K562 (cell line): ENCODE data around the gene NAIF1. TPM values are rescaled to one million over a fixed set of nuclear protein-coding genes. Genes with fewer than 3 reads are reported as not detected.

ENCODE experiments used
- ATAC-seq: fragments of 200-7000 bp; cut with Tn5 transposase; 3 replicates; pipeline ENCODE4 v1.9.1; 2020; ENCODE audit warnings: moderate library complexity
- BruUV-seq: library from RNA; stranded (reverse); fragments of 400-500 nt; replicated peaks from 2 replicates; lab custom pipeline; 2021; lab: Mats Ljungman, UMichigan
- CTCF ChIA-PET: fragments of 300-600 bp; formaldehyde crosslinking; extraction: SDS; loops from one replicate; lab custom pipeline; 2021; ENCODE audit warnings: low intra/inter-chr PET ratio; lab: Yijun Ruan, JAX
- POLR2A ChIA-PET: fragments of 300-600, 350-650 bp; sonication (Branson Sonifier 250); formaldehyde crosslinking; extraction: SDS; loops from one replicate; lab custom pipeline; 2021; ENCODE audit warnings: antibody characterized with exemption, inconsistent platforms; lab: Yijun Ruan, JAX
- DNase-seq, 4 experiments: peaks; one replicate each; pipeline versions ENCODE4 v3.0.0 to v3.0.0-alpha.2; 2011 to 2018; ENCODE audit warnings: low spot score in 3 of 4, mixed read lengths in 3 of 4; ENCODE audit errors: extremely low read depth in 1 of 4
- FAIRE-seq: peaks from 2 replicates; lab custom pipeline; 2011; peaks lifted over from hg19 to GRCh38; lab: Jason Lieb, UNC
- H2AFZ ChIP-seq: 2 replicates; pipeline ENCODE4 v1.6.0; 2011; ENCODE audit warnings: low read depth, low read length, control low read depth, inconsistent platforms
- H3K27ac ChIP-seq: fragments of 200-600 bp; 3 replicates; pipeline ENCODE4 v1.8.0; 2011; ENCODE audit warnings: low read depth, mild to moderate bottlenecking, control low read depth, inconsistent platforms, low read length, moderate library complexity, mixed read lengths; ENCODE audit errors: extremely low read depth
- H3K27me3 ChIP-seq, 2 experiments: fragments of 300-600 bp in 1 of 2; 2 replicates in 1 of 2; 3 replicates in 1 of 2; pipeline versions ENCODE4 v1.6.0 to v1.8.0; 2011; ENCODE audit warnings: inconsistent platforms in 2 of 2, low read length in 2 of 2, mild to moderate bottlenecking in 1 of 2, mixed read lengths in 1 of 2, moderate library complexity in 1 of 2; ENCODE audit not compliant: control insufficient read depth in 2 of 2, insufficient read depth in 2 of 2
- H3K36me3 ChIP-seq: fragments of 300-600 bp; 3 replicates; pipeline ENCODE4 v1.8.0; 2011; ENCODE audit warnings: mild to moderate bottlenecking, low read length, inconsistent platforms; ENCODE audit not compliant: control insufficient read depth, insufficient read depth
- H3K4me1 ChIP-seq, 2 experiments: fragments of 200-600 bp in 1 of 2; replicated peaks in 1 of 2; 2 replicates in 1 of 2; 3 replicates in 1 of 2; pipeline versions ENCODE4 v1.5.1 to v1.8.0; 2011; ENCODE audit warnings: inconsistent platforms in 2 of 2, low read length in 2 of 2, mild to moderate bottlenecking in 1 of 2, mixed read lengths in 1 of 2, moderate library complexity in 1 of 2; ENCODE audit not compliant: control insufficient read depth in 2 of 2, insufficient read depth in 2 of 2
- H3K4me2 ChIP-seq: 2 replicates; pipeline ENCODE4 v1.6.1; 2011; ENCODE audit warnings: low read length, control low read depth, inconsistent platforms, mixed read lengths; ENCODE audit not compliant: insufficient read depth
- H3K4me3 ChIP-seq: fragments of 200-600 bp; sonication (generic), shearing (Covaris generic); 2 replicates; pipeline ENCODE4 v1.5.1; 2016; ENCODE audit warnings: control low read depth, inconsistent platforms
- H3K79me2 ChIP-seq: fragments of 200-600 bp; 3 replicates; pipeline ENCODE4 v1.8.0; 2011; ENCODE audit warnings: low read length, inconsistent platforms; ENCODE audit not compliant: control insufficient read depth, insufficient read depth
- H3K9ac ChIP-seq, 2 experiments: 2 replicates each; pipeline versions ENCODE4 v1.6.0 to v1.6.1; 2011; ENCODE audit warnings: low read depth in 2 of 2, low read length in 2 of 2, control low read depth in 1 of 2, inconsistent platforms in 1 of 2, mild to moderate bottlenecking in 1 of 2, mixed read lengths in 1 of 2; ENCODE audit not compliant: insufficient read depth in 1 of 2
- H3K9me1 ChIP-seq: one replicate; pipeline ENCODE4 v1.6.0; 2011; ENCODE audit warnings: inconsistent platforms, mild to moderate bottlenecking, low read length, moderate library complexity; ENCODE audit not compliant: control insufficient read depth, insufficient read depth
- H3K9me3 ChIP-seq: replicated peaks from 2 replicates; pipeline ENCODE4 v1.5.1; 2011; ENCODE audit warnings: low read depth, low read length, inconsistent platforms; ENCODE audit not compliant: control insufficient read depth, insufficient read depth
- H4K20me1 ChIP-seq: replicated peaks from 2 replicates; pipeline ENCODE4 v1.6.1; 2011; ENCODE audit warnings: low read length, inconsistent platforms, mixed read lengths; ENCODE audit not compliant: control insufficient read depth, insufficient read depth
- CBX3 ChIP-seq, 2 experiments: IDR thresholded peaks; 1 replicate in 1 of 2; 2 replicates in 1 of 2; pipeline ENCODE4 v1.6.1; 2012; ENCODE audit warnings: inconsistent platforms in 2 of 2, low read length in 2 of 2, borderline replicate concordance in 1 of 2, control low read depth in 1 of 2
- COPS2 ChIP-seq: fragments of 450-650 bp; conservative IDR thresholded peaks from 2 replicates; pipeline ENCODE4 v1.6.1; 2016; ENCODE audit warnings: mild to moderate bottlenecking, moderate library complexity
- CREBBP ChIP-seq: IDR thresholded peaks from one replicate; pipeline ENCODE4 v1.6.1; 2012; ENCODE audit warnings: low read depth, mild to moderate bottlenecking, control low read depth, inconsistent platforms, low read length
- HDGF ChIP-seq: fragments of 450-650 bp; IDR thresholded peaks from 2 replicates; pipeline ENCODE4 v1.6.1; 2016
- KAT7 ChIP-seq: sonication (generic); formaldehyde crosslinking; IDR thresholded peaks from 2 replicates; pipeline ENCODE4 v1.8.0; 2022; ENCODE audit warnings: missing genetic modification reagents, mild to moderate bottlenecking, borderline replicate concordance
- KHSRP ChIP-seq: fragments of 450-650 bp; IDR thresholded peaks from 2 replicates; pipeline ENCODE4 v1.6.1; 2017
- PHB ChIP-seq: fragments of 250-450 bp; sonication (Bioruptor Pico); IDR thresholded peaks from 2 replicates; pipeline ENCODE4 v1.5.0; 2021
- SLC30A9 ChIP-seq: fragments of 250-450 bp; sonication (Bioruptor Pico); IDR thresholded peaks from 2 replicates; pipeline ENCODE4 v1.8.0; 2022; ENCODE audit warnings: mild to moderate bottlenecking, moderate library complexity
- SMAD2 ChIP-seq: fragments of 150-350 bp; IDR thresholded peaks from 2 replicates; pipeline ENCODE4 v1.6.1; 2014; ENCODE audit warnings: low read depth, mild to moderate bottlenecking, low read length
- SOX6 ChIP-seq: fragments of 450-650 bp; IDR thresholded peaks from 2 replicates; pipeline ENCODE4 v1.6.1; 2014; ENCODE audit warnings: mild to moderate bottlenecking
- SPI1 ChIP-seq: IDR thresholded peaks from 2 replicates; pipeline ENCODE4 v1.6.1; 2011; ENCODE audit warnings: low read depth, low read length, control low read depth, borderline replicate concordance
- ZBTB11 ChIP-seq, 3 experiments: fragments of 200-800 bp in 1 of 3; fragments of 250-450 bp in 1 of 3; fragments of 450-650 bp in 1 of 3; sonication (Bioruptor Pico) in 1 of 3; sonication (Bioruptor generic) in 1 of 3; formaldehyde crosslinking in 1 of 3; IDR thresholded peaks; 2 replicates each; pipeline versions ENCODE4 v1.6.1 to v1.8.0; 2016 to 2022; ENCODE audit warnings: mild to moderate bottlenecking in 2 of 3, missing genetic modification characterization in 2 of 3, missing compliant biosample characterization in 1 of 3, moderate library complexity in 1 of 3
- ZBTB5 ChIP-seq: fragments of 450-650 bp; IDR thresholded peaks from 2 replicates; pipeline ENCODE4 v1.6.1; 2017; ENCODE audit warnings: antibody characterized with exemption
- ZFP1 ChIP-seq: fragments of 450-650 bp; formaldehyde crosslinking; IDR thresholded peaks from 2 replicates; pipeline ENCODE4 v1.4.0; 2020; ENCODE audit warnings: mild to moderate bottlenecking, mixed read lengths
- ZNF785 ChIP-seq: fragments of 250-450 bp; sonication (Bioruptor Pico); IDR thresholded peaks from 2 replicates; pipeline ENCODE4 v1.4.0; 2020; ENCODE audit warnings: mild to moderate bottlenecking
- WGBS: fragments of 100-300 bp; shearing (Covaris generic); methylation state at CpG from one replicate; pipeline ENCODE4 v1.1.6; 2016; ENCODE audit warnings: low coverage, mixed read lengths; ENCODE audit not compliant: insufficient coverage; ENCODE audit errors: missing lambda C conversion rate; 5-methylcytosine and 5-hydroxymethylcytosine counted together
- in situ Hi-C: fragments of 300-500 bp; cut with MboI; formaldehyde crosslinking; loops from 4 replicates; pipeline ENCODE4 v1.15.0; 2018; ENCODE audit warnings: inconsistent platforms, mixed read lengths
- intact Hi-C: fragments of 100-400 bp; cut with micrococcal nuclease; formaldehyde crosslinking; loops from 2 replicates; pipeline ENCODE4 v1.14.2; 2022
- polyA plus RNA-seq, 8 experiments: library from polyadenylated mRNA; depleted of rRNA in 4 of 8; stranded (reverse) in 5 of 8; unstranded in 3 of 8; fragments of >200 nt; fragmentation: Nextera tagmentation in 2 of 8; fragmentation: Illumina TruSeq in 1 of 8; extraction: Ambion mirVana in 2 of 8; extraction: Trizol in 1 of 8; gene quantifications; 2 replicates each; pipeline versions ENCODE4 v1.2.1 to v1.2.3, GENCODE V29; 2011 to 2014; ENCODE audit warnings: inconsistent platforms in 1 of 8, missing spikeins in 1 of 8
- total RNA-seq, 7 experiments: library from RNA; depleted of rRNA in 6 of 7; stranded (reverse); fragments of >200 nt in 6 of 7; fragmentation: Illumina TruSeq in 2 of 7; extraction: Trizol in 2 of 7; gene quantifications; 2 replicates each; pipeline versions ENCODE4 v1.2.1 to v1.2.3, GENCODE V29; 2011 to 2021; ENCODE audit warnings: low replicate concordance in 1 of 7

The NAIF1 gene
- total and polyA plus RNA-seq, 9 of the 15 experiments (the other 6 are each of a cell fraction or from before 2014, with no cell fraction given): 4.8 to 26.6 (median 17.2) TPM

DNA sequence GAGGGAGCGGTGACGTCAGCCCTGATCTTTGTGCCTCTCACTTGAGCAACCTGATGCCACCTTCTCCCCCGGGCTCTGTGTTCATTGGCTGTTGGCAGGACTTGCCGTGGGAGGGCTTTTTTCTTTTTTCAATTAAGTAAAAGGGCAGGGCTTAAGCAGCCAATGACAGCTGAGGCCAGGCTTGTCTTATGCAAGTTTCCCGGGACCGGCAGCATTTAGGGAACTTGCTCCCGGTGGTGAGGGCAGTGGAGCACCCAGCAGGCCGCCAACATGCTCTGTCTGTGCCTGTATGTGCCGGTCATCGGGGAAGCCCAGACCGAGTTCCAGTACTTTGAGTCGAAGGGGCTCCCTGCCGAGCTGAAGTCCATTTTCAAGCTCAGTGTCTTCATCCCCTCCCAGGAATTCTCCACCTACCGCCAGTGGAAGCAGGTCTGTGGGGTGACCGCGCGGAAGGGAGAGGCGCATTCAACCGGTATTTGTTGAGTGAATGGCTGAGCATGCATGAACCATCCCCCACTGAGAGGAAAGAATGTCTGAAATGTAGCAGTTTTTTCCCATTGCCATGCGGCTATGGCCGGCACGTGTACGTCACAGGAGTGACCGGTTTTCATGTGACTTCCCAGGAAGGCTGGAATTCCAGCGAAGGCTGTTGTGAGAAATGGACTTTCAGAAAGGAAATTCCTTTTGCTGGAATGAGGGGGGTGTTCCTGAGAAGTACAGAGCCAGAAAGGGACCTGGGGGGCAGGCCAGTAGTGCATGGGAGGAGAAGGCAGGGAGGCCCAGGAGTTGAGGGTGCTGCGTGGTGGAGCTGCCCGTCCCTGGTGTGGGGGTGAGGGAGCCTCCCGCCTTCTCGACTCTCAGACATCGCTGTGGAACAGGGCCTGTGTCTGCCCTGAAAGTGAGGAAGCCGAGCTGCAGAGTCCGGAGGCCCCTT lies 31.4 kb upstream of the NAIF1 start:
- WGBS: 5% methylated on average over 32 of the region's 32 CpGs
- Histone ChIP-seq H3K4me1 (peaks cover 68 to 80% of the 10 kb centered on the region in 2 experiments), H3K27ac (peak overlapping the region; percentile 89), H3K79me2 (peaks cover 74% of the 10 kb centered on the region), H4K20me1 (0 out of 2 replicates have a peak, but pooled peaks cover 10% of the 10 kb centered on the region), H3K9me1 (no peaks in the 10 kb centered on the region), H3K9ac (peak overlapping the region; percentile 69 to 94), H3K9me3 (no peaks in the 10 kb centered on the region), H3K4me2 (peak overlapping the region; percentile 87), H3K27me3 (no peaks in the 10 kb centered on the region), H3K36me3 (peaks cover 81% of the 10 kb centered on the region), H2AFZ (peak overlapping the region; percentile 29; the same call in 1 of the 2 replicates), H3K4me3 (peak overlapping the region; percentile 49)
- ChIA-PET POLR2A (interaction anchor here (0.6 to 2.5 kb wide), 13 partner anchors 9 to 322 kb away, joined by 3 to 13 read pairs (median 5); no protein-coding TSS in a partner anchor), CTCF (no interaction called here)
- intact Hi-C loops: loop anchor here (2.0 kb wide), 1 partner anchor 32 kb away; the partner anchor contains the start of gene NAIF1
- DNase-seq (peak; percentile 71 to 87 (median 74)), ATAC-seq (peak; percentile 21), FAIRE-seq (peak; percentile 69)
- TSS peak; percentile 72 for BruUV-seq
- in situ Hi-C loops: no loop called here
- TF ChIP-seq ZBTB11 (CRISPR knock-in tag; IDR thresholded peaks at IDR 0.05): no peak
- TF ChIP-seq ZNF785: no peak
- TF ChIP-seq KAT7 (CRISPR knock-in tag): 0 out of 2 replicates have a peak, but pooled peaks have one; percentile 34
- TF ChIP-seq CBX3 (IDR thresholded peaks at IDR 0.05; ENCODE audit: borderline replicate concordance in 1 of 2, low read length in 2 of 2): no peak
- TF ChIP-seq SPI1: no peak
- no peak for TF ChIP-seq PHB (CRISPR knock-in tag)
- TF ChIP-seq CREBBP: no peak
- no peak for TF ChIP-seq KHSRP
- no peak for TF ChIP-seq ZBTB5
- no peak for TF ChIP-seq SMAD2
- TF ChIP-seq ZFP1 (CRISPR knock-in tag): no peak
- TF ChIP-seq SLC30A9 (CRISPR knock-in tag): no peak
- TF ChIP-seq COPS2: no peak
- no peak for TF ChIP-seq SOX6
- 0 out of 2 replicates have a peak, but pooled peaks have one; percentile 22 for TF ChIP-seq HDGF
